Erythroblast (primary cell): Measurements from ENCODE around the gene CCNE1.

ENCODE experiments used
- GATA1 ChIP-seq: IDR thresholded peaks from 2 replicates; pipeline ENCODE4 v1.6.1; 2011; ENCODE audit warnings: low read depth, mild to moderate bottlenecking, control low read depth, low read length, moderate library complexity
- POLR2A ChIP-seq: IDR thresholded peaks from 2 replicates; pipeline ENCODE4 v1.6.1; 2011; ENCODE audit warnings: mild to moderate bottlenecking, low read length

DNA sequence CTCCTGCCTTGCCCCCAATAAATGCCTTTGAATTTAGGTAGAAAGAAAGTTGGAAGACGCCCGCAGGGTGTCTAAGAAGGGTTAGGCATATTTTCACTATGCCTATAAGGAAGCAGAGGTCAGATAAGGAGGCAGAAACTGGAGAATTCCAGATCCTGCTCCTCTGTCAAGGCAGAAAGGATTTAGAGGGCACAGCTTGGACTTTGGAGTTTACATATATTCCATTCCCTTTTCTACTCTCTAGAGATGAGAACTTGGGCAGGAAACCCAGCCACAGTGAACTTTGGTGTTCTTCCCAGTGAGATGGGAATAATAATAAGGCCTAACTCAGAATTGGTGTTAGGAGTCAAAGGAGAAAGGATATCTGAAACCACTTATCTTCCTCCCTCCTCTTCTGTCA lies 37.4 kb downstream of the CCNE1 start:
- TF ChIP-seq POLR2A (no peak), GATA1 (no peak)
